ENCODE results near the gene RBM5. TPM values are rescaled to one million over a fixed set of nuclear protein-coding genes. Genes with fewer than 3 reads are reported as not detected.
A peak's percentile ranks its signal among the peaks of the same experiment; 100 is the strongest.

RBM5 gene
- polyA plus RNA-seq, 1 donor (not counting 4 experiments of a cell fraction or from before 2014, with no cell fraction given): 167 TPM

DNA sequence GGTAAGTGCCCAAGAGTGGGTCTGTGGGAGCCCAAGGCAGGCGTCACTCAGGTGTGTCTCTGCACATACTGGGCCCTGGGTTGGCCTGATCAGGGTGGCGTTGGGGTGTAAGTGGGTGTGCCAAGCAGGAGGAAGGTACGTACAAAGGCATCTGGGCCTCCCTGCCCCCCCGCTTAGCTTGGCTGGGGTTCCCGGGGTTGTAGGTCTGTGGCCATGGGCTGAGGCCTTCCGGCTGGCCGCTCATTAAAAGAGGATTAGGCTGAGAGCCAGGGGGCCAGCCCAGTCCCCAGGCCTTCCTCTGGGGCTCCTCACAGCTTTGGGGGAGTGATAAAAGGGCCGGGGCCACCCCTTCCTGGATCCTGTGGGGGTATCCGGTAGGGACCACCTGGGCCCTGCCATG, 79.7 kb downstream of the RBM5 start:
- H3K79me2 ChIP-seq (ENCODE audit: control insufficient read depth, insufficient read depth, low read length): peaks cover 83% of the 10 kb centered on the region
- peaks cover 16% of the 10 kb centered on the region for H4K20me1 ChIP-seq (ENCODE audit: control insufficient read depth, extremely low read depth, insufficient read depth, low read length)
- no peak overlapping the region for H3K4me2 ChIP-seq (ENCODE audit: control insufficient read depth, extremely low read depth, insufficient read depth, low read depth, low read length)
- H3K4me3 ChIP-seq (ENCODE audit: control insufficient read depth in 2 of 3, extremely low read depth in 1 of 3, insufficient read depth in 2 of 3, low read depth in 1 of 3, low read length in 3 of 3): no peak overlapping the region
- DNase-seq (ENCODE audit: low read depth, low spot score) (no peak), FAIRE-seq (no peak)
- H3K9me1 ChIP-seq (ENCODE audit: control insufficient read depth, extremely low read depth, insufficient read depth, low read length): peaks cover 5% of the 10 kb centered on the region
- H3K27me3 ChIP-seq (ENCODE audit: control insufficient read depth, extremely low read depth, insufficient read depth, low read length): no peaks in the 10 kb centered on the region
- peaks cover 69% of the 10 kb centered on the region for H3K4me1 ChIP-seq (ENCODE audit: control insufficient read depth, extremely low read depth, insufficient read depth, low read length)
- H3K27ac ChIP-seq (ENCODE audit: control insufficient read depth, insufficient read depth, low read length): peak overlapping the region; percentile 75
- peaks cover 36 to 39% of the 10 kb centered on the region in 2 experiments for H3K36me3 ChIP-seq (ENCODE audit: control insufficient read depth in 2 of 2, extremely low read depth in 1 of 2, insufficient read depth in 2 of 2, low read length in 2 of 2)
- dilution Hi-C loops (cut with MboI; ENCODE audit: extremely low pct_ligation_motif_present, low sequenced_read_pairs): no loop called here
- no peak overlapping the region for H2AFZ ChIP-seq (ENCODE audit: control insufficient read depth, low read length)
- H3K9me3 ChIP-seq (ENCODE audit: control insufficient read depth, low read depth, low read length): no peaks in the 10 kb centered on the region
- H3K9ac ChIP-seq (ENCODE audit: control insufficient read depth, extremely low read depth, insufficient read depth, low read length): no peak overlapping the region
- TF ChIP-seq, protein P1, sequence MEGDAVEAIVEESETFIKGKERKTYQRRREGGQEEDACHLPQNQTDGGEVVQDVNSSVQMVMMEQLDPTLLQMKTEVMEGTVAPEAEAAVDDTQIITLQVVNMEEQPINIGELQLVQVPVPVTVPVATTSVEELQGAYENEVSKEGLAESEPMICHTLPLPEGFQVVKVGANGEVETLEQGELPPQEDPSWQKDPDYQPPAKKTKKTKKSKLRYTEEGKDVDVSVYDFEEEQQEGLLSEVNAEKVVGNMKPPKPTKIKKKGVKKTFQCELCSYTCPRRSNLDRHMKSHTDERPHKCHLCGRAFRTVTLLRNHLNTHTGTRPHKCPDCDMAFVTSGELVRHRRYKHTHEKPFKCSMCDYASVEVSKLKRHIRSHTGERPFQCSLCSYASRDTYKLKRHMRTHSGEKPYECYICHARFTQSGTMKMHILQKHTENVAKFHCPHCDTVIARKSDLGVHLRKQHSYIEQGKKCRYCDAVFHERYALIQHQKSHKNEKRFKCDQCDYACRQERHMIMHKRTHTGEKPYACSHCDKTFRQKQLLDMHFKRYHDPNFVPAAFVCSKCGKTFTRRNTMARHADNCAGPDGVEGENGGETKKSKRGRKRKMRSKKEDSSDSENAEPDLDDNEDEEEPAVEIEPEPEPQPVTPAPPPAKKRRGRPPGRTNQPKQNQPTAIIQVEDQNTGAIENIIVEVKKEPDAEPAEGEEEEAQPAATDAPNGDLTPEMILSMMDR (optimal IDR thresholded peaks at IDR 0.05 in 1 of 3, IDR thresholded peaks at IDR 0.05 in 1 of 3, conservative IDR thresholded peaks at IDR 0.05 in 1 of 3; ENCODE audit: extremely low read depth in 1 of 3, insufficient read depth in 2 of 3, low read length in 3 of 3): no peak

Other genes with a start within 250 kb of the RBM5 start
- gene TRAIP, start 232.4 kb upstream of the RBM5 start, polyA plus RNA-seq: 3.7 to 5.8 TPM (median 5.8 TPM) in 3 replicates
- gene CAMKV, start 219.0 kb upstream of the RBM5 start, polyA plus RNA-seq: not detected in 3 replicates
- 106 to 161 TPM (median 110 TPM) in 3 replicates for gene MST1R, start 185.0 kb upstream of the RBM5 start, polyA plus RNA-seq
- 10.7 to 14.9 TPM (median 14.7 TPM) in 3 replicates for gene MON1A, start 159.1 kb upstream of the RBM5 start, polyA plus RNA-seq
- 34.3 to 43.2 TPM (median 36.4 TPM) in 3 replicates for gene RBM6, start 148.8 kb upstream of the RBM5 start, polyA plus RNA-seq
- 72.8 to 115 TPM (median 102 TPM) in 3 replicates for gene SEMA3F, start 66.4 kb downstream of the RBM5 start, polyA plus RNA-seq
- 0.05 to 0.12 TPM in 2 of 3 replicates, not detected in the other for gene GNAT1, start 102.7 kb downstream of the RBM5 start, polyA plus RNA-seq
- gene SLC38A3, start 116.4 kb downstream of the RBM5 start, polyA plus RNA-seq: not detected in 3 replicates
- 268 to 419 TPM (median 341 TPM) in 3 replicates for gene GNAI2, start 147.3 kb downstream of the RBM5 start, polyA plus RNA-seq
- gene SEMA3B, start 180.2 kb downstream of the RBM5 start, polyA plus RNA-seq: 0.33 to 0.81 TPM (median 0.58 TPM) in 3 replicates
- gene LSMEM2, start 190.2 kb downstream of the RBM5 start, polyA plus RNA-seq: not detected in 3 replicates
- gene IFRD2, start 203.5 kb downstream of the RBM5 start, polyA plus RNA-seq: 43.1 to 90.4 TPM (median 50.3 TPM) in 3 replicates
- 6.6 to 15.6 TPM (median 10.3 TPM) in 3 replicates for gene HYAL3, start 210.5 kb downstream of the RBM5 start, polyA plus RNA-seq
- 6.1 to 9.4 TPM (median 8.0 TPM) in 3 replicates for gene NAA80, start 210.5 kb downstream of the RBM5 start, polyA plus RNA-seq
- 13.9 to 24.5 TPM (median 15.3 TPM) in 3 replicates for gene HYAL1, start 214.7 kb downstream of the RBM5 start, polyA plus RNA-seq
- gene HYAL2, start 233.8 kb downstream of the RBM5 start, polyA plus RNA-seq: 42.8 to 71.8 TPM (median 44.8 TPM) in 3 replicates
- 28.0 to 47.8 TPM (median 30.5 TPM) in 3 replicates for gene TUSC2, start 239.3 kb downstream of the RBM5 start, polyA plus RNA-seq

Measured in keratinocyte (primary cell).